HEK293T (cell line): ENCODE results near the gene ZNF609.

Source experiments
- FOXK2 ChIP-seq: fragments of 450-650 bp; IDR thresholded peaks from 2 replicates; pipeline ENCODE4 v1.6.1; 2016; ENCODE audit warnings: mild to moderate bottlenecking
- FOXM1 ChIP-seq: fragments of 450-650 bp; IDR thresholded peaks from 2 replicates; pipeline ENCODE4 v1.6.1; 2017; ENCODE audit warnings: mild to moderate bottlenecking, borderline replicate concordance
- SP1 ChIP-seq: fragments of 450-650 bp; IDR thresholded peaks from 2 replicates; pipeline ENCODE4 v1.6.1; 2017
- SUZ12 ChIP-seq: fragments of 450-650 bp; IDR thresholded peaks from 2 replicates; pipeline ENCODE4 v1.6.1; 2016; ENCODE audit warnings: mild to moderate bottlenecking

GRCh38 chr15:64412216-64412615, 48.2 kb upstream of the ZNF609 start:
- TF ChIP-seq SUZ12 (no peak), FOXM1 (no peak), FOXK2 (no peak), SP1 (no peak)
